Left colon (tissue), 2 donors: ENCODE results near the gene FHL1. TPM values are rescaled to one million over a fixed set of nuclear protein-coding genes. Genes with fewer than 3 reads are reported as not detected.
"Not testable (repeated sequence)": the region's sequence is repeated elsewhere in the genome, so short reads cannot be mapped to it uniquely, and the experiment has no call there.

Source experiments
- ATAC-seq: fragments of 200-7000 bp; cut with Tn5 transposase; one replicate; pipeline ENCODE4 v1.9.1; 2020; ENCODE audit warnings: mild to moderate bottlenecking, moderate library complexity
- DNase-seq, 2 donors: peaks; one replicate each; pipeline ENCODE4 v3.0.0-alpha.2; 2020
- intact Hi-C, 2 donors: fragments of 100-400 bp; cut with DNase I in 1 of 2; cut with micrococcal nuclease in 1 of 2; formaldehyde crosslinking; loops; one replicate each; pipeline versions ENCODE4 v1.11.2 to v1.14.0; 2022; cut with DNase I, micrococcal nuclease
- total RNA-seq, 2 donors: library from RNA; stranded (reverse); fragmentation: NEBNext Ultra II Directional; extraction: Animal tissue kit (Norgen Biotek cat#: 25700); gene quantifications; one replicate each; pipeline ENCODE4 v1.2.1, GENCODE V29; 2021
- donor health status: DM: no; HTN: no; CAD: no.
- donor health status: DM: yes; HTN: yes; CAD: no.

The FHL1 gene
- total RNA-seq, 2 donors from 2014 or later = 24.8 to 175 TPM

DNA sequence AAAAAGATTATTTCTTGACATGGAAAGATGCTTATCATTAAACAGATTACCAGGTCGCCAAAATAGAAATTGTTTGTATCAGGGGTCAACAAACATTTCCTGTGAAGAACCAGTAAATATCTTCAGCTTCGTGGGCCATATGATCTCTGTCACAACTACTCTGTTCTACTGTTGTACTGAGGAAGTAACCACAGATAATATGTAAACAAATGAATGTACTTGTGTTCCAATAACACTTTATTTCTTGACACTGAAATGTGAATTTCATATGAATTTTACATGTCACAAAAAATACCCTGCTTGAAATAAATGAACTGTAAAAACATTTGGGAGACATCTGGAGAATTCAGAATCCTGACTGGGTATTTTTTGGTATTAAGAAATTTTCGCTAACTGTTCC is 4.7 kb upstream of the FHL1 start:
- DNase-seq (no peak), ATAC-seq (no peak)
- intact Hi-C loops = no loop called here

DNA sequence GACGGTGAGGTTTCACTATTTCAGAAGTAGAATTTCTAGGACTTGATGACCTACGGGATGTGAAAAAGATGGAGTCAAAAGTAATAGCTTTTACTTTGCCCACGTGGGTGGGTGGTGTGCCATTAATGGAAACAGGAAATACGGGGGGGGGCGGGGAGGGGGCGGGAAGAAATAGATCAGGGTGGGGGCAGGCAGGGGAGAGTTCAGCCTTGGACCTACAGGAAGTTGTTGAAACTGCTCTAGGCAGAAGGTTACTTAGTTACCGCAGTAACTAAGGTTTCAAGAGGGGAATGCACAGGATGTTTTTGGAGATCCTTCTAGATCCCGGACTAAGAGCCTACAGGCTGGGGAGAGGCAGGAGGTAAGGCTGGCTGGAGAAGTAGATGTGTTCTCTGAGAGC is 3.6 kb upstream of the FHL1 start:
- DNase-seq = no peak
- intact Hi-C loops = no loop called here
- ATAC-seq = no peak

DNA sequence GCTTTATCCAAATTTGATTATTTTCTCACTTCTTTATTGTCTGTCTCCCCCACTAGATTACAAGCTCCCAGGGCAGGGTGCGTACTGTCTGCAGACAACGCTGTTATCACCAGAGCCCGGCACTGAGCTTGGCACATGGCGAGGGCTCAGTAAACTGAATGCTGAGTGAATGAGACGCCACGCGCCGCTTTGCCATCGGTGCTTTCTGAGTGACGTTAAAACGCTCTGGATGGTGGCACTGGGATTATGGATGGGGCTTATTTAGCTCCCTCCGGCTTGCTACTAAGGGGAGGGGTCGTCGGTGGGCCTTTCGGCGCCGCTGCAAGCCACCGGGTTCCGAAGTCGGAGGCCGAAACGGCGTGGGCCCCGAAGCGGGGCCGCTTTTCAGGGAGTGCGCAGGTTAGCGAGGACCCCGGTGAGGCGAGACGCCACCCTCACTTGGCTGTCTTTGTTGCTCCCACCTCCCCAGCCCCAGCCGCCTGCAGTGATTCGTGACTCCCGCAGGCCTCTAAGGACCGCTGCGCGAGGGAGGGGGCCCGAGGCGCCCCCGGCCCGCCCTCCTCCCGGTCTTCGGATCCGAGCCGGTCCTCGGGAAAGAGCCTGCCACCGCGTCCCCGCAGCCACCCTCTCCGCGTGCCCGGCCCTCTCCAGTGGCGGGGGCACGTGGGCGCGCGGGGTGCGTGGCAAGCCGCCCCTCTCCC is 569 bp upstream of the FHL1 start:
- DNase-seq = no peak
- peak; percentile 29 for ATAC-seq
- intact Hi-C loops = no loop called here

- DNase-seq = peak in 1 of 2 donors; percentile 31
- intact Hi-C loops = no loop called here
- ATAC-seq = no peak
These were observed 643 bp downstream of the FHL1 start for GRCh38 chrX:136147976-136148375.

GRCh38 chrX:136148391-136148790 is 1.1 kb downstream of the FHL1 start:
- intact Hi-C loops = no loop called here
- ATAC-seq = no peak

GRCh38 chrX:136154998-136155397 is 7.7 kb downstream of the FHL1 start:
- intact Hi-C loops = loop anchor here in 1 of 2 donors (10.0 kb wide), 1 partner anchor 120 kb away; no protein-coding TSS in a partner anchor
- DNase-seq (no peak), ATAC-seq (peak; percentile 73)

More at GRCh38 chrX:136148391-136148790, 1.1 kb downstream of the FHL1 start:
- no peak for DNase-seq

DNA sequence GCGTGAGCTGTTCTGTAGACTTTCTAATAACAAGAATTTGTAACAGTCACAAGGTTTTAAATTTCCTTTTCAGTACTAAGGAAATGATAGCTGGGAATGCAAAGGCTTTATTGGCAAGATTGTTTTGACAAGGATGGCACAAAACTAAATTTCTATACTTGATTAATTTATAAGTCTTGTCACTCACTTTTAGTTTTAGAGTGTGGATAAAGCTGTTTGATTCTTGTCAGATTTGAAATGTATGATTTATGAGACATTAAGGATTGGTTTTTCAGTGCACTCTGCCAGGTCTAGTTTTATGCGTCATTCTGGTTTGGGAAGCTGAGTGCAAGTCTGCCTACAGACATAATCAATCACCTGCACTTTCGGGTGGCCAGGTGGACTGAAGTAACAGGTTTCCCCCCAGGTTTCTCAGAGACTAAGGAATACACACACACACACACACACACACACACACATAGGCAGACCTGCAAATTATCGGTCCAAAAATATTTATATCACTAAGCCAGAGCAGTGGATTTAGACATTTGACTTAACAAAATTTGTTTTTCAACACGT is 9.3 kb downstream of the FHL1 start:
- intact Hi-C loops = loop anchor here in 1 of 2 donors (10.0 kb wide), 1 partner anchor 122 kb away; no protein-coding TSS in a partner anchor
- no peak for DNase-seq
- no peak for ATAC-seq

GRCh38 chrX:136157187-136157586 is 9.9 kb downstream of the FHL1 start:
- DNase-seq (no peak), ATAC-seq (no peak)
- intact Hi-C loops = loop anchor here in 1 of 2 donors (10.0 kb wide), 1 partner anchor 122 kb away; no protein-coding TSS in a partner anchor

- intact Hi-C loops = loop anchor here in 1 of 2 donors (10.0 kb wide), 1 partner anchor 124 kb away; no protein-coding TSS in a partner anchor
- ATAC-seq = no peak
- no peak for DNase-seq
These were observed 11.4 kb downstream of the FHL1 start for GRCh38 chrX:136158685-136159084.

- intact Hi-C loops = loop anchor here in 1 of 2 donors (10.0 kb wide), 1 partner anchor 125 kb away; no protein-coding TSS in a partner anchor
- no peak for DNase-seq
- ATAC-seq = peak; percentile 76
These were observed 12.3 kb downstream of the FHL1 start for GRCh38 chrX:136159611-136160025.

GRCh38 chrX:136162827-136163570 is 15.7 kb downstream of the FHL1 start:
- ATAC-seq = peak; percentile 85
- intact Hi-C loops = no loop called here
- peak; percentile 41 to 64 for DNase-seq

GRCh38 chrX:136163689-136164088 is 16.4 kb downstream of the FHL1 start:
- intact Hi-C loops = no loop called here
- ATAC-seq = no peak
- DNase-seq = no peak

DNA sequence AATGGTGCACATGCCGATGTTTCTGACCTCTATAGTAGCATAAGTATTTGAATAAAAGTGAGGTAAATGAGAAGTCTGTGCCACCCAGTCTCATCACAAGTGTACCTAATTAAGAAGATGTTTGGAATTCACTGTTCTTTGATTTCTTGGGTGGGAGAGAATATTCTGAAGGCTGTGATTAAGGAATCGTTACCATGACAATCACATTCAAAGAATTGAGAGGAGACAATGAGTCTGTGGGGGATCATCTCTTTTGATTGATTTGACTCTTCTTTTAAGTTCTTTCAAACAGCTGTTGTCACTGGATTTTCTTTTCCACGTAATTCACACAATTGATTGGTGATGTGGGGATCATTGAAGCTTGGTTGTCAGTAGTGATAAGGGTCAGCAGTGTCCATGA is 18.1 kb downstream of the FHL1 start:
- DNase-seq (no peak), ATAC-seq (no peak)
- intact Hi-C loops = no loop called here

GRCh38 chrX:136166221-136166855 is 19.0 kb downstream of the FHL1 start:
- intact Hi-C loops = no loop called here
- DNase-seq (no peak), ATAC-seq (peak; percentile 48)

GRCh38 chrX:136167989-136168388 is 20.7 kb downstream of the FHL1 start:
- DNase-seq, ATAC-seq, intact Hi-C loops: not testable (repeated sequence)

DNA sequence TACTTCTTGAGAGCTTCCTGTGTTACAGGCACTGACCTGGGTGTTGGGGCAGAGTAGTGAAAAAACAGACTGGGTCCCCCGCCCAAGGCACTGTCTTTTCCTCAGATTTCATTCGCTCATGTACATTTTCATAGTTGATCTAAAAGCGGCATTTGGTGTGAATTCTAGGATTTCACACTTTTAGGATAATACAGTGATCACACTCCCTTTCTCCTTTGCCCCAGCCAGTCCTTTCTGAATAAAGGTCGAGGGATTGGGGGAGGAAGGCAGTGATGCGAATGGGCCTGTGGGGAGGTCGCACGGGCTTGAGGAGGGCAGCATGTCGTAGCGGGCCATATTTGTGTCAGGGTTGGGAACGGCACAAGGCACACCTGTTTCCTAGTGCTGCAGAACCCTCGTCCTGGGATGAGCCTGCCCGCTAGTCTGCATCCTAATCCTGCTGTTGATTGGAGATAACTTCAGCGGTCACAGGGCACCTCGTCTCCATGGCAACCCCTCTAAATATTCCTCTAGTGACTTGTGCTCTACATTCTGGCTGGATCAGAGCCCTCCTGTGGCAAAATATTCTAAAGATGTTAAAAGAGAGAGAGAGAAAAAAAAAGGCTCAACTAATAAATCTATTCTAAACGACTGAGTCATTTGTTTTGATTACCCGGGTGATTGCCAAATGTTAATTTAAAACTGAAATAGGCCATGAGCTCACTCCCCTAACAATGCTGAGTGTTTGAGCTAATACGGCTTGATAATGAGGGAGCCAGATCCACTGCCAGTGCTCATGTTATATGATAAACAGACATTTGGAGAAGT is 21.8 kb downstream of the FHL1 start:
- peak in 1 of 2 donors; percentile 40 for DNase-seq
- intact Hi-C loops = no loop called here
- peak; percentile 23 for ATAC-seq

- intact Hi-C loops = no loop called here
- ATAC-seq (peak; percentile 47), DNase-seq (no peak)
These were observed 22.9 kb downstream of the FHL1 start for GRCh38 chrX:136170139-136170800.

GRCh38 chrX:136171420-136171819 is 24.1 kb downstream of the FHL1 start:
- ATAC-seq = no peak
- intact Hi-C loops = no loop called here
- DNase-seq = no peak
